Epithelial cell of prostate (primary cell): ENCODE results near the gene ELFN2.
"Not testable (repeated sequence)": the region's sequence is repeated elsewhere in the genome, so short reads cannot be mapped to it uniquely, and the experiment has no call there.

Experiments
- DNase-seq: peaks from one replicate; pipeline ENCODE4 v3.0.0-alpha.2; 2011; ENCODE audit warnings: low read depth, low spot score
- H3K27ac ChIP-seq: fragments of 450-650 bp; 2 replicates; pipeline ENCODE4 v1.5.1; 2017; ENCODE audit warnings: mild to moderate bottlenecking

ELFN2 gene, protein sequence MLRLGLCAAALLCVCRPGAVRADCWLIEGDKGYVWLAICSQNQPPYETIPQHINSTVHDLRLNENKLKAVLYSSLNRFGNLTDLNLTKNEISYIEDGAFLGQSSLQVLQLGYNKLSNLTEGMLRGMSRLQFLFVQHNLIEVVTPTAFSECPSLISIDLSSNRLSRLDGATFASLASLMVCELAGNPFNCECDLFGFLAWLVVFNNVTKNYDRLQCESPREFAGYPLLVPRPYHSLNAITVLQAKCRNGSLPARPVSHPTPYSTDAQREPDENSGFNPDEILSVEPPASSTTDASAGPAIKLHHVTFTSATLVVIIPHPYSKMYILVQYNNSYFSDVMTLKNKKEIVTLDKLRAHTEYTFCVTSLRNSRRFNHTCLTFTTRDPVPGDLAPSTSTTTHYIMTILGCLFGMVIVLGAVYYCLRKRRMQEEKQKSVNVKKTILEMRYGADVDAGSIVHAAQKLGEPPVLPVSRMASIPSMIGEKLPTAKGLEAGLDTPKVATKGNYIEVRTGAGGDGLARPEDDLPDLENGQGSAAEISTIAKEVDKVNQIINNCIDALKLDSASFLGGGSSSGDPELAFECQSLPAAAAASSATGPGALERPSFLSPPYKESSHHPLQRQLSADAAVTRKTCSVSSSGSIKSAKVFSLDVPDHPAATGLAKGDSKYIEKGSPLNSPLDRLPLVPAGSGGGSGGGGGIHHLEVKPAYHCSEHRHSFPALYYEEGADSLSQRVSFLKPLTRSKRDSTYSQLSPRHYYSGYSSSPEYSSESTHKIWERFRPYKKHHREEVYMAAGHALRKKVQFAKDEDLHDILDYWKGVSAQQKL

DNA sequence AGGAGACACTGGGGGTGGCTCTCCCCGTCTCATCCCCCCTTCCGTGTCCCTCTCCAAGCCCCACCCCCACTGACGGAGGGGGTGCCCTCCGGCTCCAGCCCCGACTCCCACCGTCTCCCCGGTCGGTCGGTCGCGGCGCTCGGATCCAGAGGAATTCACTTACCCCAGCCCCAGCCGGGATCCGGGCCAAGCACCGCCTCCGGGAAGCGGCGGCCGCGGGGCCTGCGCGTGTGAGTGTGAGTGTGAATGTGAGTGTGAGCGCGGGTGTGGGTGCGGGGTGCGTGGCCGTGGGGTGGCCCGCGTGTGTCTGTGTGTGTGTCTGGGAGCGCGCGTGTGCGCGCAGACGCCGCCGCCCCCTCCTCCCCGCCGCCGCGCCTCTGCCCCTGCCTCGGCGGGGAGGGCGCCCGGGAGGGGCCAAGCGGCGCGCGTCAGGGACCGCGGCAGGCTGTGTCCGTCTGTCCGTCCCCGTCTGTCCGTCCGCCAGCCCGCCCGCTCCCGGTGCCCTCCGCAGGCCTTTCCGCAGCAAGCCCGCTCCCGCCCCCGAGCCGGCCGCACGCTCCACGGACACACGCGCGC lies at the start of gene ELFN2:
TSS of gene ELFN2 (minus strand) at position 345 of the 576 bp plus-strand sequence. CDS start 51,945 bp downstream, outside the sequence.
- no peak for DNase-seq
- H3K27ac ChIP-seq: no peak within 1 kb of the TSS

DNA sequence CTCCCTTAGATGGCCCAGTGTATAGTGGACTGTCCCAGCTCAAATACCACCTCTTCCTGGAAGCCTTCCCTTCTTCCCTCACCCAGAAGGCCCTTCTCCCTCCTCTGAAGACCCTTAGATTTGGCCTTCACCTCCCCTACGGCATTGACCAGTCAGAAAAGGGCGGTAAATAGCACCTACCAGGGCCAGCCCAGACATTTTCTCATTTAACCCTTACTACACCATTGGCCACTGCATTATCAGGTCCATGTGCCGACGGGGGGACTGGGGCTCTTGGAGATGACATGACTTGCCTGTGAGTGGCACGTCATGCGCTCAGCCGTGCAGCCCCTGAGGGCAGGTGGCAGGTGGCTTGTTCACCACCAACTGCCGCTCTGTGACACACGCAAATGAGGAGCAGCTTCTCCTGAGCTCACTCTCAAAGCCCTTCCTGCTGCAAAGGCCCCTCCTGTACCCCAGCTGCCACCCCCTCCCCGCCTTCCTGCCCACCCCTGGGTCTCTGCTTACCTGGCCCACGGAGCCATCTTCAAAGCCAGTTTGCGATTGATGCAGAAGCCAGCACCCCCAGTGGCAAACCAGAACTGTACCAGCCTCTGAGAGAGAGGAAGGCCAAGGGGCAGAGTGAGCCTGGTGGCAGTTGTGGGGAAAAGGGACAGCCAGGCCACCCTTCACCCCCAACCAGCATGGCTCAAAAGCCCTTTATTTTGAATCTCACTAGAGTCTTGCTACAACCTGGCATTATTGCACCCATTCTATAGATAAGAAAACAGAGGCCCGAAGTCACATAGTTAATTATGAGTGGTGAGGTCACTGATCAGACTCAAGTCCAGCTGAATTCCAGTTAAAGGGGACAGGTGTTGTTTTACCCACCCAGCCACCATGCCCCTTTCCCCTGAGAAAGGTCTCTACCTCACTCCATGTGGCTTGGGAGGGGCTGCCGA lies 49.4 kb upstream of the ELFN2 start:
- DNase-seq: no peak
- no peak overlapping the region for H3K27ac ChIP-seq

DNA sequence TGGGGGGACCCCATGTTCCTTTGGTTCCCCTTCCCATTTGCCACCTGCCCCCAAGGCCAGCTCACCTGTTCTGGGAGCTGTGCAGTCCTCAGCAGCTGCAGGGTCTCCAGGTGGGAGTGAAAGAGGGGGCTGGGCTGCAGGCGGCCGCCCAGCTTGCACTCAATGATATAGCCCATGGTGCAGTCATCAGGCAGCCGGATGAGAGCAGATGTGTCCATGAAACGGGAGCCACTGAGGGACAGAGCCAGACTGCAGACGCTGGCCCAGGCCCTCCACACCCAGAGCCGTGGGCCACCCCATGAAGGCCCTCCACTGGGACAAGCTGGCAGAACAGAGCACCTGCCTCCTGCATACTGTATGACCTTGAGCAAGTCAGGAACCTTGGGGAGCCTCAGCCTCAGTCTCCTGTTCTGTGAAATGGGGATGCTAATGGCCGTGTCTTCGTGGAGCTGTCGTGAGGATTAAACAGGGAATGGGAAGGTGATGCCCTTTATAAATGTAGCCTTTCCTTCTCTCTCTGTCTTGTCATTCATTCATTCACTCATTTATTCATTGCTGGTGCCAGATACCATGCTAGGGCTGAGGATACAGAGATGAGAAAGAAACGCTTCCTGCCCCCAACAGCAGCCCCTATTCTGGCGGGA lies 47.3 kb upstream of the ELFN2 start:
- DNase-seq: no peak

DNA sequence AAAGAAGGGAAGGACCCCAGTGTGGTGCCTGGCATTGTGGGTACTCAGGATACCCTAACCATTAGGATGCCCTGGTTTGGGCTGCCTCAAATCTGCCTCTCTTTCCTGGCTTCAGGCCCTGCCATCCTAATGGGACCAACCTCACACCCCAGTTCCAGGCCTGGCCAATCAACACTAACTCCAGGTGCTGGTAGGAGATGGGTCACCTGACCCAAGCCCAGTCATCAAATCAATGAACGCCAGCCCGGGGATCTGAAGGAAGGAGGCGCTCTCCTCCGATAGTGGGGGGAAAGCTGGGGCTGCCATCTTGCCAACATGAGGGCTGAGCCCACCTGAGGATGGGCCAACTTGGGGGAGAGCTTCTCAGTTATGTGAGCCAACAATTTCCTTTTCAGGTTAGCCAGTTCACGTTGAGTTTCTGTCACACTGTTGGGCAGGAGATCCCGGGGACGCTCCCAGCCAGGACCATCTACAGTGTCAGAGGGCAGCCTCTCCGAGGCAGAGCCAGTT lies 46.2 kb upstream of the ELFN2 start:
- no peak overlapping the region for H3K27ac ChIP-seq
- DNase-seq: no peak

More for the DNA sequence above, 47.3 kb upstream of the ELFN2 start:
- H3K27ac ChIP-seq: no peak overlapping the region

DNA sequence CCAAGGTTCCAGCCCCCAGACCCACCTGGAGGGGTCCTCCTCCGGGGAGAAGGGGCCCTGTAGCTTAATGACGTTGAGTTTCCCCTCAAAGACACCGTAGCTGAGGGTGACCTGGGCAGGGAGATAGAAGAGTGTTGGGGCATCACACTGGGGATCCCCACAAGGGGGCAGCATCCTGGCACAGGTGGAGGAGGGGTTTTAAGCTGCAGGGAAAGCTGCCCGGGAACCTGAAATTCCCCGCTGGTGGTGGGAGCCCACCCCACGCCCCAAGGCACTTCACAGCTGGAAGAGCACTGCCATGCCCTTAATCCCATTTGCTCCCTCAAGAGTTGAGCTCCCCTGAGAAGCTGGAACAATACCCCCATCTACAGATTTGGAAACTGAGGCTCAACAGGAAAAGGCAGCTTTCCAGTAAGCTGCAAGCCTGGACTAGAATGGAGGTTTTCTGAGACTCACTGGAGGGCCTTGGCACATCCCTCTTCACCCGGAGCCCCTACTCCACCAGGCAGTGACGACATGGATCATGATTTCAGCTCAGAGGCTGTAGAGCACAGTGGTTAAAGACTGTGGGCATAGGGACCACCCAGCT lies 45.2 kb upstream of the ELFN2 start:
- DNase-seq: no peak

DNA sequence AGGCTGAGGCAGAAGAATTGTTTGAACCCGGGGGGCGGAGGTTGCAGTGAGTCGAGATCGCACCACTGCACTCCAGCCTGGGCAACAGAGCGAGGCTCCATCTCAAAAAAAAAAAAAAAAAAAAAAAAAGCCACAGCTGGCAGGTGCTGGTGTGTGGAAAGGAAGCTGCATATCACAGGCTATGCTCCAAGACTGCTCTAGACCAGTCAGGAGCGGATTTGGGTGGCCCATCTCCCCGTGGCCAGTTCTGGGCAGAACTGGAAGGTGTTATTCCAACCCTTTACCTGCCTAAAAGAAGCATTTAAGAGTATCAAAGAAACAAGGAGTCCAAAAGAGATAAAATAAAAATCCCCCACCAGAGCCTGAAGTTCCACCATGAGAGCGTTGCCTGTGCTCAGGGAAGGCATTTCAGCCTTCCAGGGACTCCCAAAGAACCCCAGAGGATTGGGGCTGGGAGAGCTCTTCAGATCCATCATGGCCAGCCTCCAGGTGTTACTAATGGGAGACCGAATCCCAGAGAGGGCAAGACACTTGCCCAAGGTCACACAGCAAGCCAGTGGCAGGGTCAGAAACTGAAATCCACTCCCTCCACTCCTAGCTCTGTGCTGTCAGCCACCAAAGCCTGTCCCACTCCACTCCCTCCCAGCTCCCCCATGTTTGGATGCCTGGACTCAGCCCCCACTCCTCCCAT lies 44.6 kb upstream of the ELFN2 start:
- DNase-seq: no peak

More for the DNA sequence above, 45.2 kb upstream of the ELFN2 start:
- no peak overlapping the region for H3K27ac ChIP-seq

DNA sequence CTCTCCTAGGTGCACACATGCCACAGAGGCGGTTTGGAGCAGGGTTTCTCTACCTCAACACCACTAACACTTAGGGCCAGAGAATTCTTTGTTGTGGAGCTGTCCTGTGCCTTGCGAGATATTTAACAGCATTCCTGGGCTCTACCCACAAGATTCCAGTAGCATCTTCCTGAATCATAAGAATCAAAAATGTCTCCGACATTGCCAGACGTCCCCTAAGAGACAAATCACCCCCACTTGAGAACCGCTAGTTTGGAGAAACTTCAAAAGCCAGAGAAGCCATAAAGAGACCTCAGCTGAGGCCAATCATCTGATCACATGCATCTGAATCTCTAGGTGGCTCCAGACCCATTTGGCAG lies 42.8 kb upstream of the ELFN2 start:
- DNase-seq: no peak
- no peak overlapping the region for H3K27ac ChIP-seq

More for the DNA sequence above, 44.6 kb upstream of the ELFN2 start:
- no peak overlapping the region for H3K27ac ChIP-seq

DNA sequence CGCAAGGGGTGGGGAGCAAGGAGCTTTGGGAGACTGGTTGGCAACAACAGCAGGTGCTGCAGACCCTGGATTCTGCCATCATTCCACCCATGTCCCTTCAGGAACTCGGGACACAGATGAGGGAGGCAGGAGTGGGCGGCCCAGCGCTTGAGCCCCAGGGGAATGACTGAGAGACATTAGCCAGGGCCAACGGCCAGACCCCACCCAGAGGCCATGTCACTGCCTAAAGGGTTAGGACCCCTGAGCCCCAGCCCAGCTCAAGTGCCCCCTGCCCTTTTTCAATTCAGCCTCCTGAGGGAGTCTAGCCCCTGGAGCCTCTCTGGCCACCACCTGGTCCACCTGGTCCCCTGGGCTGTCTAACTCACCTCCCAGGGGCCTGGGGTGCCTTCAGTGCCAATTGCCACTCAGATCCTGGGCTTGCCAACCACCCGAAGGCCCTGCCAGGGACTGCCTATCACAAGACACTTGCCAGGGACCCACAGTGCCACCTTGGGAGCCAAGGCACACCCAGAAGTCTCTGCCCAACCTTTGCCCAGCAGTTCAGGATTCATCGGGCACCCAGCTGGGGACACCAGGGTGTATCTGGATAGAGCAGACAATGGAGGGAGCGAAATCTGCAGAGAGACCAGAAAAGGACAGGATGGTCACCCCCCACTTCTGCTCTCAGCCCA lies 42.3 kb upstream of the ELFN2 start:
- DNase-seq: no peak
- H3K27ac ChIP-seq: no peak overlapping the region

DNA sequence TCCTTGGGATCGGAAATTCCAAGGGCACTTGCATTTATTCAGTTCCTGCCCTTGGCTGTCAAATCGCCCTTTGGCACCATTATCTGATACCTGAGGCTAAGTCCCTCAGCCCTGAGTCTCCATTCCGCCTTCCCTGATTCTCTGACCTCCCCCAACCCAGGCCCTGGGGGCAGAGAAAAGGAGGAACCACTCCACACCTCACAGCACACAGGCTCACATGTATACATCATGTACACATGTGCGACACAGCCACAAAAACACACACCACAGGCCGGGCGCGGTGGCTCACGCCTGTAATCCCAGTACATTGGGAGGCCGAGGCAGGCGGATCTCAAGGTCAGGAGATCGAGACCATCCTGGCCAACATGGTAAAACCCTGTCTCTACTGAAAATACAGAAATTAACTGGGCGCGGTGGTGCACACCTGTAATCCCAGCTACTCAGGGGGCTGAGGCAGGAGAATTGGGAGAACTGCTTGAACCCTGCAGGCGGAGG lies 41.0 kb upstream of the ELFN2 start:
- DNase-seq, H3K27ac ChIP-seq: not testable (repeated sequence)

DNA sequence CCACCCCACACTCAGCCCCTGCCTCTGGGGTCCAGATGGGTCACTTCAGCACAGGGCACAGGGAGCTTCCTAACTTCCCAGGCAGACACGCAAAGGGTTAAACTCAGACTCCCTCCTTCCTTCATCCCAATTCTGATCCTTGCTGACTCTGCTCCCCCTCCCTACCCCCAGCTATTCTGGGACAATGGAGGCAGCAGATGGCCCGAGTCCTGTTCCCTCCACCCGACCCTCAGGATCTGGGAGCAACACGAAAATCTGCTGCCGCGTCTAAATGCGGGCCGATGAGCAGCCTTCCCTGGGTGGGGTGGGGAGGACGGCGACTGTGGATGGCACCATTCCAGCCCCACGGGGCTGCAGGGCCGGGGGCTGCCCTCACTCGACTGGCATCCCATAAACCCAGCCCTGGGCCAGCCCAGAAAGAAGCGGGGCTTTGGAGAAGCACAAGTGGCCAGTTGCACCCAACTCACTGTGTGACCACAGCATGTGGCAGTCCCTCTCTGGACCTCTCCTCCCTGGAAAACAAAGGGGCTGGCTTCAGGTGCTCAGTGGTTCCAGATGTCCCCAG lies 40.2 kb upstream of the ELFN2 start:
- H3K27ac ChIP-seq: no peak overlapping the region
- no peak for DNase-seq

DNA sequence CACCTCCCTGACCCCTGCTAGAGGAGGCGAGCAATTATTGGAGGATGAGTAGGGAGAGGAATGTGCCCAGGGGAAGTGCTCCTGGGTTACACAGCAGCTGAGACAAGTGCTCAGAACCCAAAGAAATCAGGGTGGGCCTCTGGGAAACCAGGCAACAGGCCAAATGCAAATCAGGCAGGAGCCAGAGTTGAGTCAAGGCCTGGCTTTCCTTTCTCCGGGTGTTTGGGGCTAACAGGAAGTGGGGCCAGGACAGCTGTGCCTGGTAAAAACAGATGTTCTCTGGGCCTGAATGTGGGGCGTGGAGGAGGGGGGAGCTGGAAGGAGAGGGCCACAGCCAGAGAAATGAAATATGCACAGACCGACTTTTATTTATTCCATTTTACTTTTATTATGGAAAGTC lies 36.9 kb upstream of the ELFN2 start:
- H3K27ac ChIP-seq: no peak overlapping the region
- DNase-seq: no peak

DNA sequence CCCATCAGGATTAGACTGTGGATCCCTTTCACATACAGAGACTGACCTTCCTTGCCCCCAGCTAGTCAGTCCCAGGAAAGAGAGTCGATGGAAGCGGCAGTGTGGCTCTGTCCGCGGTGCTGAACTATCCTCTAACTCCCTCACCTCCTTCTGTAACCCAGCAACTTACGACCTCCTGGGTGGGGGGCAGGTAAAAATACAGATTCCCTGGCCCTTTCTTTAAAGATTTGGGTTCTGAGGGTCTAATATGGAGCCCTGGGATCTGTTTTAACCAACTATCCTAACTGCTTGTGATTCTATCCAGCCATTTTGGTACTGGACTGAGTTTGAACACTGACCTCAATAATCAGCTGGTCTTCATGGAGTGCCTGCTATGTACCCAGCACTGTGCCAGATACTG lies 35.7 kb upstream of the ELFN2 start:
- no peak overlapping the region for H3K27ac ChIP-seq
- no peak for DNase-seq

DNA sequence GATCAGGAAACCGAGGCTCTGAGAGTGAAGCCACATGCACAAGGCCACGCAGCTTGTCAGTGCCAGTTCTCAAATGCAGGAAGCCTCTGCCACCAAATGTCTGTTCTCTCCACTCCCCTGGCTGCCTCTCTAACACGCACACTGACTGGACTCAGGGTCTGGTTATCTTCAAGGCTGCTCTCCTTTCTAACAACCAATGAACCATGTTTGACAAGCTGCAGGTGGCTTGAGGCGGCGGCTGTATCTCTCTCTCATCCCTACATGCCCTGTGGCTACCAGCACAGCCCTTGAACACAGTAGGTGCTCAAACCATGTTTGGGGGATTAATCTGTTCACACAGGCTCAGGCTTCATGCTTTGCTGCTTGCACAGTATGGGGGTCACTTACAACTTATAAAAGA lies 35.2 kb upstream of the ELFN2 start:
- no peak overlapping the region for H3K27ac ChIP-seq
- no peak for DNase-seq

DNA sequence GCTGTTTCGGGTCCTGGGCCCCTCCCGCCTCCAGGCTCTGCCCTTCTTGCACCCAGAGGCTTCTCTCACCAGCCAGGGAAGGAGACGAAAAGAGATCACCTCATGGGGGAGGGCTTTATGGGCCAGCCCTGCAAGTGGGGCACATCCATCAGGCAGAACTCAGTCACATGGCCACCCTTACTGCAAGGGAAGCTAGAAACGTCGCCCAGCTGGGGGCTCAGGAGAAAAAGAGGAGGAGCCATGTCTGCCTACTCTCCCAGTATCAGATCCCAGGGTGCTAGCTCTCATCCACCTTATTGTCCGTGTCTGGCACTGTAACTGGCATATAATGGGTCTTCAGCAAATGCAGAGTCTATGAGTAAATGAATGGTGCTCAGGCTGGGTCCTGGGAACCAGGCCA lies 34.7 kb upstream of the ELFN2 start:
- H3K27ac ChIP-seq: no peak overlapping the region
- DNase-seq: no peak

DNA sequence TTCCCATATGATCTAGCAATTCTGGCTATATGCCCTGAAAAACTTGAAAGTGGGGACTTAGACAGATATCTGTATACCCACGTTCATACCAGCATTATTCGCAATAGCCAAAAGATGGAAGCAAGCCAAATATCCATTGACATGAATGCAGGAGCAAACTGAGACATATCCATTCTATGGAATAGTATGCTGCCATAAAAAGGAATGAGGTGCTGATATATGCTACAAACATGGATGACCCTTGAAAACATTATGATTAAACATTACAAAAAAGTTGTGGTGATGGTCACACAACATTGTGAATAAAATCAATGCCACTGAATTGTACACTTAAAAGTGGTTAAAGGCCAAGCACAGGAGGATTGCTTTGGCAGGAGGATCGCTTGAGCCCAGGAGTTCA lies 33.4 kb upstream of the ELFN2 start:
- DNase-seq: no peak
- H3K27ac ChIP-seq: no peak overlapping the region

DNA sequence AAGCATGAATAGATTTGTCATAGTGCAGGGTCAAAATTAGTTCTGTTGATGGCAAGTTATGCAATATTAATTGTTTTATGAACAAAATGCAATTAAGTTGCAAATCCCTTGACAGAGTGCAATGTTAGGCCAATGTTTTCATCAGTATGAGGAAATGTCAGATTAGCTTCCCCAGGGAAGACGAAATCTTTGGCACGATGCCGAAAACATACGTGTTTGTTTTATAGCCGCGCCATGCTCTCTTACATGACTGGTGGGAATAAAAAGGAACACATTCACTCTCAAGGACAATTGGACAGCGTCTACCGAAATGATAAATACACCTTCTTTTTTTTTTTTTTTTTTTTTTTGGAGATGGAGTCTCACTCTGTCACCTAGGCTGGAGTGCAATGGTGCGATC lies 31.9 kb upstream of the ELFN2 start:
- no peak overlapping the region for H3K27ac ChIP-seq
- no peak for DNase-seq

DNA sequence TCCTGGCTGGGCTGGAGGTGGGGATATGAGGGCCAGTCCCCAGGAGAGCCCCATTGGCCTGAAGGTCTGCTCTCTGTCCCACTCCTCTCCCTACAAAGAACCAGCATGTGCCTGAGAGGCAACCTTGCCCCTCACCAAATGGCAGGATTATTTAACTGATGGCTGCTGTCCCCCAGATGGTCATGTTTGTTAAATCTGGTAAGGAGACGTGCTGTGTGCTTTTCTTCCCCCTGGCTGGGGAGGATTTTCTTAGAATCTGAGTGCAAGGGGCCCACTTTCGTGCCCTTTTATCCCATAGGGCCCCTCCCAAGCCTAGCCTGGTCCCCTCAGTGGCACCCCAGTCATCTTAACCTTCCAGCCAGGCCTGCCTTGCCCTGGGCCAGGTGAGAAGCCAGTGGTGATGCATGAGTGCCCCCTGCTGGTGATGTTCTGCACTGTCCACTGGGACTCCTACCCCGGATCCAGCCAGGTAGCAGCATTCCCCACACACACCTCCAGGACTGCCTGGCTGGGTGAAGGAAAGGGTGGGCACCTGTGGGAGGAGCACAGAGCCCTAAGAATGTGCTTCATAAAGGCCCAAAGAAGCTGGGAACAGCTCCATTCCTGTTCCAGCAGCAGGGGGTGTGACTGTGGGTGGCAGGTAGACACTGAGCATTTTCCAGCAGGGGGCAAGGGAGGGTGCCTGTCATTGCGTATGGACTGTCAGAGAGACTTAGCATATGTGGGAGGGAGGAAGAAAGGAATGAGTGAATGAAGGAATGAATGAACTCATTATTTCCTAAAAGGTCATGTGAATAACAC lies 30.0 kb upstream of the ELFN2 start:
- no peak overlapping the region for H3K27ac ChIP-seq
- no peak for DNase-seq
